ENCODE data around the gene ELF5. TPM values are rescaled to one million over a fixed set of nuclear protein-coding genes. Genes with fewer than 3 reads are reported as not detected.
A peak's percentile ranks its signal among the peaks of the same experiment; 100 is the strongest.

ELF5 gene
- total and polyA plus RNA-seq, 2 of the 8 experiments (the other 6 are each of a cell fraction or from before 2014, with no cell fraction given): not detected

DNA sequence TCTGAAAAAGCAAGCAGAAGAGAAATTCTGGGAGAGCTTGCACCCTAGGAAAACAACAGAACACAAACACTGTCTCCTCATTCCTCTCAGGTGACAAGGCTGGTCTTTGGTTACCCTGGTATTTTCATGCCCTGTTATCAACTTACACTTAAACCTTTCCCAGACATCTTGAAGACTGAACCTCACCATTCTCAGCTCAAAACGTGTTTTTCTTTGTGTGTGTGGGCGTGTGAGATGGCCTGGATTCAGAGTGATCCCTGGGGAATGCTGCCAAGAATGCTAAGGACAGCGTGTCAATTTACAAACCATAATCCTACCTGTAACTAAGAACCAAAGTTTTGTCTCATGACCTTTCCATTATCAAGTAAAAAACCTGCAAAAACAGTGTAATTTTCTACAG, 33.3 kb downstream of the ELF5 start:
- ChIA-PET CTCF (ENCODE audit: partially characterized antibody) (interaction anchor here (1.1 to 4.6 kb wide), 3 partner anchors 10 to 330 kb away, joined by 3 to 24 read pairs (median 8); no protein-coding TSS in a partner anchor), POLR2A (ENCODE audit: partially characterized antibody) (interaction anchor here (0.6 kb wide), 2 partner anchors 10 to 431 kb away, joined by 3 read pairs; no protein-coding TSS in a partner anchor)
- Histone ChIP-seq H3K4me1 (replicated peaks in 1 of 4; ENCODE audit: control insufficient read depth in 3 of 4, insufficient read depth in 4 of 4, low read length in 3 of 4) (no peaks in the 10 kb centered on the region), H3K14ac (ENCODE audit: insufficient read length) (no peak overlapping the region), H2BK120ac (replicated peaks; ENCODE audit: low read depth, low read length) (no peak overlapping the region), H3K23me2 (ENCODE audit: low read depth, low read length) (no peaks in the 10 kb centered on the region), H2AFZ (ENCODE audit: low read length) (peak overlapping the region; percentile 58), H3K79me2 (ENCODE audit: control insufficient read depth in 1 of 2, insufficient read depth in 2 of 2, low read length in 2 of 2) (no peaks in the 10 kb centered on the region), H4K91ac (replicated peaks; ENCODE audit: insufficient read length, low read length) (no peak overlapping the region), H2BK5ac (ENCODE audit: low read depth, low read length) (no peak overlapping the region), H4K8ac (ENCODE audit: extremely low read depth, insufficient read depth, low read length) (no peak overlapping the region), H4K20me1 (replicated peaks in 1 of 2; ENCODE audit: control insufficient read depth in 1 of 2, insufficient read depth in 2 of 2, low read length in 2 of 2) (no peaks in the 10 kb centered on the region), H2BK12ac (ENCODE audit: low read depth, low read length) (no peak overlapping the region), H3K36me3 (ENCODE audit: control insufficient read depth in 2 of 4, insufficient read depth in 4 of 4, low read length in 3 of 4) (no peaks in the 10 kb centered on the region), H2AK5ac (ENCODE audit: low read depth, low read length) (no peak overlapping the region), H3K79me1 (ENCODE audit: low read depth, low read length) (no peaks in the 10 kb centered on the region), H2BK20ac (ENCODE audit: low read length) (no peak overlapping the region), H4K5ac (ENCODE audit: insufficient read length, low read depth, low read length) (no peak overlapping the region), H3K23ac (ENCODE audit: insufficient read length) (no peak overlapping the region), H3K27me3 (replicated peaks in 1 of 4; ENCODE audit: control insufficient read depth in 3 of 4, extremely low read depth in 1 of 4, insufficient read depth in 3 of 4, low read length in 3 of 4) (no peaks in the 10 kb centered on the region), H3K4me3 (ENCODE audit: extremely low read depth in 1 of 4, insufficient read depth in 2 of 4, low read depth in 3 of 4, low read length in 4 of 4) (no peak overlapping the region), H3K4ac (replicated peaks; ENCODE audit: insufficient read length, low read depth, low read length) (no peak overlapping the region), H3K27ac (ENCODE audit: low read depth, low read length) (no peak overlapping the region), H2BK15ac (ENCODE audit: low read length) (no peak overlapping the region), H3K56ac (replicated peaks; ENCODE audit: insufficient read length, low read depth, low read length) (no peak overlapping the region), H3K9me3 (ENCODE audit: insufficient read depth in 2 of 2, low read depth in 1 of 2, low read length in 1 of 2) (no peaks in the 10 kb centered on the region), H3K4me2 (ENCODE audit: insufficient read depth in 1 of 2, low read depth in 2 of 2, low read length in 2 of 2) (no peak overlapping the region), H3K18ac (ENCODE audit: extremely low read depth, low read length) (no peak overlapping the region), H3K9ac (replicated peaks in 1 of 4; ENCODE audit: extremely low read depth in 1 of 4, low read depth in 3 of 4, low read length in 3 of 4) (no peak overlapping the region)
- no peak for FAIRE-seq
- DNase-seq (ENCODE audit: low read depth in 1 of 2, low spot score in 2 of 2): no peak
- 74% methylated on average over 3 of the region's 3 CpGs; no CpG with 5 or more reads in 1 of the 2 experiments for WGBS, 2 experiments (ENCODE audit: extremely low coverage in 1 of 2, insufficient coverage in 1 of 2, insufficient read length in 1 of 2, insufficient replicate concordance in 2 of 2, low coverage in 1 of 2, low lambda C conversion rate in 2 of 2, missing lambda C conversion rate in 1 of 2)
- TF ChIP-seq, protein P1, sequence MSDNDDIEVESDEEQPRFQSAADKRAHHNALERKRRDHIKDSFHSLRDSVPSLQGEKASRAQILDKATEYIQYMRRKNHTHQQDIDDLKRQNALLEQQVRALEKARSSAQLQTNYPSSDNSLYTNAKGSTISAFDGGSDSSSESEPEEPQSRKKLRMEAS (IDR thresholded peaks at IDR 0.05): no peak
- TF ChIP-seq CHD2 (IDR thresholded peaks at IDR 0.05; ENCODE audit: low read length): no peak
- TF ChIP-seq POLR2AphosphoS5 (IDR thresholded peaks at IDR 0.05; ENCODE audit: low read depth, low read length): no peak
- no peak for TF ChIP-seq RXRA (IDR thresholded peaks at IDR 0.05; ENCODE audit: insufficient read depth, low read depth, low read length)
- TF ChIP-seq, protein P2, sequence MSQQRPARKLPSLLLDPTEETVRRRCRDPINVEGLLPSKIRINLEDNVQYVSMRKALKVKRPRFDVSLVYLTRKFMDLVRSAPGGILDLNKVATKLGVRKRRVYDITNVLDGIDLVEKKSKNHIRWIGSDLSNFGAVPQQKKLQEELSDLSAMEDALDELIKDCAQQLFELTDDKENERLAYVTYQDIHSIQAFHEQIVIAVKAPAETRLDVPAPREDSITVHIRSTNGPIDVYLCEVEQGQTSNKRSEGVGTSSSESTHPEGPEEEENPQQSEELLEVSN (IDR thresholded peaks at IDR 0.05): no peak
- no peak for TF ChIP-seq CEBPB (IDR thresholded peaks at IDR 0.05; ENCODE audit: low read depth, low read length)
- TF ChIP-seq KDM4A (IDR thresholded peaks at IDR 0.05; ENCODE audit: low read depth, low read length, severe bottlenecking): no peak
- TF ChIP-seq GTF2F1 (IDR thresholded peaks at IDR 0.05; ENCODE audit: borderline replicate concordance, low read depth, low read length): no peak
- no peak for TF ChIP-seq GABPA (IDR thresholded peaks at IDR 0.05; ENCODE audit: borderline replicate concordance, insufficient read depth, low read length)
- no peak for TF ChIP-seq POU5F1 (IDR thresholded peaks at IDR 0.05; ENCODE audit: low read depth, low read length)
- no peak for TF ChIP-seq NANOG (IDR thresholded peaks at IDR 0.05; ENCODE audit: insufficient read depth, low read depth, low read length, poor library complexity, severe bottlenecking)
- no peak for TF ChIP-seq HDAC2 (IDR thresholded peaks at IDR 0.05; ENCODE audit: borderline replicate concordance in 1 of 2, low read depth in 2 of 2, low read length in 2 of 2)
- no peak for TF ChIP-seq BACH1 (IDR thresholded peaks at IDR 0.05; ENCODE audit: low read length)
- no peak for TF ChIP-seq SP1 (IDR thresholded peaks at IDR 0.05; ENCODE audit: low read depth, low read length)

Data from H1 (cell line).